Measurements from ENCODE around the gene SIL1.

The SIL1 gene

DNA sequence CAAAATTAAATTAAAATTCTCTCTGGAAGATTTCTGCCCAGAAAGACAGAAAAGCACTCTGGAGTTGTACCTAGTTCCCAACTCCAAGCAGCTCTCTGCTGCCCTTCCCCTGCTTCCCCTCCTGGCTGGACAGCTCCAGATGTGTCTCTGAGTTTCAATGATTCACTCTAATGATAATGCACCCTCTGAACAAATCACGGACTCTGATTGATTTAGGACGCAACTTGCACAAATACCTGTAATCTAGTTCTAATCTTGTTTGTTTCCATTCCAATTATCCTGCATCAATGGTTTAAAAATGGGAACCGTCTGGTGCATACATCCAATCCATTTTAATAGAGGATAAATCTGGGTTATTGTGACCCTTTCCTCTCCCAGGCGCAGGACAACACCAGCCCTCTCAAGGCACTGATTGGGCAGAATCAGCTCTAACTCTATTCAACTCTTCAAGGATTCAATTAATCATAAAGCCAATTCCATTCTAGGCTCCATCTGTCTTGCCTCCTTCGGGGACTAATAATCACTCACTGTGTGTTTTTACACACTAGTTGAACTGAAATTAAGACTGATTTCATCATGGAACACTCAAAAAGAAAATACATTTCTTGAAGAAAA, 211.9 kb downstream of the SIL1 start:
- TF ChIP-seq, protein P1, sequence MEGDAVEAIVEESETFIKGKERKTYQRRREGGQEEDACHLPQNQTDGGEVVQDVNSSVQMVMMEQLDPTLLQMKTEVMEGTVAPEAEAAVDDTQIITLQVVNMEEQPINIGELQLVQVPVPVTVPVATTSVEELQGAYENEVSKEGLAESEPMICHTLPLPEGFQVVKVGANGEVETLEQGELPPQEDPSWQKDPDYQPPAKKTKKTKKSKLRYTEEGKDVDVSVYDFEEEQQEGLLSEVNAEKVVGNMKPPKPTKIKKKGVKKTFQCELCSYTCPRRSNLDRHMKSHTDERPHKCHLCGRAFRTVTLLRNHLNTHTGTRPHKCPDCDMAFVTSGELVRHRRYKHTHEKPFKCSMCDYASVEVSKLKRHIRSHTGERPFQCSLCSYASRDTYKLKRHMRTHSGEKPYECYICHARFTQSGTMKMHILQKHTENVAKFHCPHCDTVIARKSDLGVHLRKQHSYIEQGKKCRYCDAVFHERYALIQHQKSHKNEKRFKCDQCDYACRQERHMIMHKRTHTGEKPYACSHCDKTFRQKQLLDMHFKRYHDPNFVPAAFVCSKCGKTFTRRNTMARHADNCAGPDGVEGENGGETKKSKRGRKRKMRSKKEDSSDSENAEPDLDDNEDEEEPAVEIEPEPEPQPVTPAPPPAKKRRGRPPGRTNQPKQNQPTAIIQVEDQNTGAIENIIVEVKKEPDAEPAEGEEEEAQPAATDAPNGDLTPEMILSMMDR (IDR thresholded peaks at IDR 0.05; ENCODE audit: low read depth, low read length, poor library complexity, severe bottlenecking): no peak
- TF ChIP-seq EZH2phosphoT487 (IDR thresholded peaks at IDR 0.05; ENCODE audit: borderline replicate concordance, low read length): no peak
- H3K27me3 ChIP-seq (ENCODE audit: control insufficient read depth, low read length): no peaks in the 10 kb centered on the region
- no peaks in the 10 kb centered on the region for H4K20me1 ChIP-seq (ENCODE audit: control insufficient read depth, insufficient read depth, low read depth, low read length)
- H3K27ac ChIP-seq (ENCODE audit: low read depth, low read length): no peak overlapping the region
- H3K36me3 ChIP-seq (ENCODE audit: control insufficient read depth, low read length): no peaks in the 10 kb centered on the region
- H3K79me2 ChIP-seq (ENCODE audit: control insufficient read depth, low read length): no peaks in the 10 kb centered on the region
- no peaks in the 10 kb centered on the region for H3K9me3 ChIP-seq (ENCODE audit: control insufficient read depth, insufficient read depth, low read length)
- H3K9me2 ChIP-seq (replicated peaks; ENCODE audit: control insufficient read depth, low read length): no peaks in the 10 kb centered on the region
- no peak overlapping the region for H3K4me3 ChIP-seq (ENCODE audit: low read length)
- H3K4me1 ChIP-seq (ENCODE audit: control insufficient read depth, low read length): no peaks in the 10 kb centered on the region
- no peaks in the 10 kb centered on the region for H3F3A ChIP-seq (ENCODE audit: control insufficient read depth, insufficient read depth)
- H3K4me2 ChIP-seq (ENCODE audit: low read length): no peak overlapping the region

DNA sequence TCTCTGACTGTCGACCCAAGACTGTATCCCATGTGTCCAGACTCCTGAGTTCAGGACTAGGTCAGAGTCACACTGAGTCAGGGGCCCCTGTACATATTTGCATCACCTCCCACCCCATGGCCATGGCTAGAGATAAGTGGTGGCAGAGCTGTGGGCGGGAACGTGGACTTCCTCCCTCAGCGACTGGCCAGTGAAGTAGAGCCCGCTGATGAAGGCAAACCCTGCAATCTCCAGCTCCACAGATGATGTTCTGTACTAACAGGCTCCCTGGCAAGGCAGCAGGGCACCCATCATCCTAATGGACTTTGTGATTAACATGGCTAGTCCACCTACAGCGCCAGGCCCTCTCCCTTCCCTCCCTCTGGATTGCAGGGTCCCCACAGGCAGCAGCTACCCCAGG, 212.5 kb downstream of the SIL1 start:
- H3K4me2 ChIP-seq (ENCODE audit: low read length): no peak overlapping the region
- TF ChIP-seq, protein P1 (IDR thresholded peaks at IDR 0.05; ENCODE audit: low read depth, low read length, poor library complexity, severe bottlenecking): no peak
- no peak for TF ChIP-seq EZH2phosphoT487 (IDR thresholded peaks at IDR 0.05; ENCODE audit: borderline replicate concordance, low read length)
- H3K27ac ChIP-seq (ENCODE audit: low read depth, low read length): no peak overlapping the region

DNA sequence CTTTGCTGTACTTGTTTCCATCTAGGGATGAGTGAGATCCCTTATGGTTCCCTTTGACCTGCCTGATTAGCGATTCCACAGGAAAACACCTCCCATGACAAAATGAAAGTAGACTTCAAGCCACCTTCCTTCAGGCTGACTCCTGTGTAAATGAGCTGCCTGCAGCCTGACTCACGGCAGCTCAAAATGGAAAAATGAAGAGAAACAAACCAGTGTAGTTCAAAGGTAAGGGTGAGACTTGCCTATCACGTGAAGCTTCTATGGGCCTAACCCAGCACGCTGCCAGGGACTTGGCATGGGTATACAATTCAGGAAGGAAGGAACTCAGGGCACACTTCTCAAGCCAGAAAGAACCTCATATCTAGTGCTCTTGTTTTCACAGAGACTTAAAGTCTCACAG, 212.9 kb downstream of the SIL1 start:
- H3K79me2 ChIP-seq (ENCODE audit: control insufficient read depth, low read length): no peaks in the 10 kb centered on the region
- H3K9me2 ChIP-seq (replicated peaks; ENCODE audit: control insufficient read depth, low read length): no peaks in the 10 kb centered on the region
- no peaks in the 10 kb centered on the region for H3K9me3 ChIP-seq (ENCODE audit: control insufficient read depth, insufficient read depth, low read length)
- no peaks in the 10 kb centered on the region for H3K4me1 ChIP-seq (ENCODE audit: control insufficient read depth, low read length)
- no peaks in the 10 kb centered on the region for H3K36me3 ChIP-seq (ENCODE audit: control insufficient read depth, low read length)
- H3F3A ChIP-seq (ENCODE audit: control insufficient read depth, insufficient read depth): no peaks in the 10 kb centered on the region
- no peak overlapping the region for H3K4me2 ChIP-seq (ENCODE audit: low read length)
- H4K20me1 ChIP-seq (ENCODE audit: control insufficient read depth, insufficient read depth, low read depth, low read length): no peaks in the 10 kb centered on the region
- TF ChIP-seq, protein P1 (IDR thresholded peaks at IDR 0.05; ENCODE audit: low read depth, low read length, poor library complexity, severe bottlenecking): no peak
- no peak for TF ChIP-seq EZH2phosphoT487 (IDR thresholded peaks at IDR 0.05; ENCODE audit: borderline replicate concordance, low read length)
- no peaks in the 10 kb centered on the region for H3K27me3 ChIP-seq (ENCODE audit: control insufficient read depth, low read length)
- no peak overlapping the region for H3K27ac ChIP-seq (ENCODE audit: low read depth, low read length)
- no peak overlapping the region for H3K4me3 ChIP-seq (ENCODE audit: low read length)

More for the DNA sequence above, 212.5 kb downstream of the SIL1 start:
- no peaks in the 10 kb centered on the region for H3K79me2 ChIP-seq (ENCODE audit: control insufficient read depth, low read length)
- H3F3A ChIP-seq (ENCODE audit: control insufficient read depth, insufficient read depth): no peaks in the 10 kb centered on the region
- H3K4me3 ChIP-seq (ENCODE audit: low read length): no peak overlapping the region
- H3K9me2 ChIP-seq (replicated peaks; ENCODE audit: control insufficient read depth, low read length): no peaks in the 10 kb centered on the region
- H3K36me3 ChIP-seq (ENCODE audit: control insufficient read depth, low read length): no peaks in the 10 kb centered on the region
- no peaks in the 10 kb centered on the region for H3K9me3 ChIP-seq (ENCODE audit: control insufficient read depth, insufficient read depth, low read length)
- no peaks in the 10 kb centered on the region for H4K20me1 ChIP-seq (ENCODE audit: control insufficient read depth, insufficient read depth, low read depth, low read length)
- no peaks in the 10 kb centered on the region for H3K27me3 ChIP-seq (ENCODE audit: control insufficient read depth, low read length)
- H3K4me1 ChIP-seq (ENCODE audit: control insufficient read depth, low read length): no peaks in the 10 kb centered on the region
